K562 (cell line): ENCODE measurements around the gene SLC9A1. TPM values are rescaled to one million over a fixed set of nuclear protein-coding genes. Genes with fewer than 3 reads are reported as not detected.

Experiments used
- ATF4 ChIP-seq: fragments of 450-650 bp; formaldehyde crosslinking; IDR thresholded peaks from 2 replicates; pipeline ENCODE4 v1.4.0; 2022; ENCODE audit warnings: mild to moderate bottlenecking, moderate library complexity
- DPF2 ChIP-seq: fragments of 450-650 bp; IDR thresholded peaks from 2 replicates; pipeline ENCODE4 v1.6.1; 2016
- E2F8 ChIP-seq: fragments of 450-650 bp; IDR thresholded peaks from 2 replicates; pipeline ENCODE4 v1.7.1; 2018; ENCODE audit warnings: mild to moderate bottlenecking, low read depth; ENCODE audit not compliant: partially characterized antibody
- ESRRA ChIP-seq: fragments of 450-650 bp; IDR thresholded peaks from 2 replicates; pipeline ENCODE4 v1.6.1; 2014; ENCODE audit warnings: low read depth, mild to moderate bottlenecking, moderate library complexity, borderline replicate concordance
- HBP1 ChIP-seq: fragments of 450-650 bp; formaldehyde crosslinking; IDR thresholded peaks from 2 replicates; pipeline ENCODE4 v1.4.0; 2022; ENCODE audit warnings: missing genetic modification characterization
- HOXB6 ChIP-seq: fragments of 250-450 bp; sonication (Bioruptor Pico); IDR thresholded peaks from 2 replicates; pipeline ENCODE4 v1.5.1; 2022; ENCODE audit warnings: mild to moderate bottlenecking, borderline replicate concordance
- MTA2 ChIP-seq: fragments of 450-650 bp; IDR thresholded peaks from 2 replicates; pipeline ENCODE4 v1.6.1; 2016; ENCODE audit warnings: low read depth
- PBX2 ChIP-seq, 2 experiments: IDR thresholded peaks in 1 of 2; conservative IDR thresholded peaks in 1 of 2; 2 replicates each; pipeline ENCODE4 v1.6.1; 2016; ENCODE audit warnings: low read depth in 2 of 2, mild to moderate bottlenecking in 1 of 2, missing compliant biosample characterization in 1 of 2, missing genetic modification characterization in 1 of 2, moderate library complexity in 1 of 2
- SIX5 ChIP-seq, 2 experiments: IDR thresholded peaks; 2 replicates each; pipeline ENCODE4 v1.6.1; 2011; ENCODE audit warnings: low read length in 2 of 2, borderline replicate concordance in 1 of 2, low read depth in 1 of 2, mild to moderate bottlenecking in 1 of 2, moderate library complexity in 1 of 2; ENCODE audit not compliant: insufficient read depth in 1 of 2
- TAF7 ChIP-seq: fragments of 450-650 bp; IDR thresholded peaks from 2 replicates; pipeline ENCODE4 v1.6.1; 2016; ENCODE audit warnings: missing genetic modification characterization, missing compliant biosample characterization
- ZBTB8A ChIP-seq: fragments of 450-650 bp; IDR thresholded peaks from 2 replicates; pipeline ENCODE4 v1.6.1; 2018; ENCODE audit warnings: mild to moderate bottlenecking, moderate library complexity; ENCODE audit not compliant: partially characterized antibody
- ZNF24 ChIP-seq: fragments of 450-650 bp; IDR thresholded peaks from 2 replicates; pipeline ENCODE4 v1.6.1; 2016
- ZNF639 ChIP-seq, 2 experiments: fragments of 200-800 bp in 1 of 2; sonication (Bioruptor generic) in 1 of 2; sonication (generic) in 1 of 2; formaldehyde crosslinking in 1 of 2; IDR thresholded peaks in 1 of 2; conservative IDR thresholded peaks in 1 of 2; 2 replicates each; pipeline versions ENCODE4 v1.5.0 to v1.6.1; 2016 to 2020; ENCODE audit warnings: missing compliant biosample characterization in 1 of 2, missing genetic modification characterization in 1 of 2, missing genetic modification reagents in 1 of 2
- polyA plus RNA-seq, 8 experiments: library from polyadenylated mRNA; depleted of rRNA in 4 of 8; stranded (reverse) in 5 of 8; unstranded in 3 of 8; fragments of >200 nt; fragmentation: Nextera tagmentation in 2 of 8; fragmentation: Illumina TruSeq in 1 of 8; extraction: Ambion mirVana in 2 of 8; extraction: Trizol in 1 of 8; gene quantifications; 2 replicates each; pipeline versions ENCODE4 v1.2.1 to v1.2.3, GENCODE V29; 2011 to 2014; ENCODE audit warnings: inconsistent platforms in 1 of 8, missing spikeins in 1 of 8
- total RNA-seq, 7 experiments: library from RNA; depleted of rRNA in 6 of 7; stranded (reverse); fragments of >200 nt in 6 of 7; fragmentation: Illumina TruSeq in 2 of 7; extraction: Trizol in 2 of 7; gene quantifications; 2 replicates each; pipeline versions ENCODE4 v1.2.1 to v1.2.3, GENCODE V29; 2011 to 2021; ENCODE audit warnings: low replicate concordance in 1 of 7

SLC9A1 gene
- total and polyA plus RNA-seq, 9 of the 15 experiments (the other 6 are each of a cell fraction or from before 2014, with no cell fraction given): 0.59 to 14.4 (median 2.0) TPM

- TF ChIP-seq PBX2 (CRISPR knock-in tag; IDR thresholded peaks at IDR 0.05; ENCODE audit: low read depth): no peak
- peak; percentile 55 for TF ChIP-seq PBX2 (tag; conservative IDR thresholded peaks at IDR 0.05; ENCODE audit: low read depth)
- peak; percentile 77 for TF ChIP-seq E2F8
- TF ChIP-seq SIX5 (IDR thresholded peaks at IDR 0.05; ENCODE audit: borderline replicate concordance in 1 of 2, insufficient read depth in 1 of 2, low read depth in 1 of 2, low read length in 2 of 2): no peak
- TF ChIP-seq ZNF24: 0 out of 2 replicates have a peak, but pooled peaks have one; percentile 66
- TF ChIP-seq MTA2: 0 out of 2 replicates have a peak, but pooled peaks have one; percentile 6
- TF ChIP-seq HBP1: no peak
- TF ChIP-seq ATF4 (CRISPR knock-in tag): peak; percentile 78
- TF ChIP-seq ZNF639 (CRISPR knock-in tag; conservative IDR thresholded peaks at IDR 0.05 in 1 of 2, IDR thresholded peaks at IDR 0.05 in 1 of 2): peak in 1 of 2 experiments; percentile 91; a peak in 2 of 4 replicates
- TF ChIP-seq TAF7 (tag): peak; percentile 99
- peak; percentile 78 for TF ChIP-seq DPF2
- TF ChIP-seq HOXB6: peak; percentile 81
- no peak for TF ChIP-seq ZBTB8A
- TF ChIP-seq ESRRA: peak; percentile 97
Observed at GRCh38 chr1:27154991-27155781, at the start of gene SLC9A1 (continued).
